NCI-H526 (cell line): ENCODE measurements around the gene VILL.
A peak's percentile ranks its signal among the peaks of the same experiment; 100 is the strongest.

Experiments used
- DNase-seq, 2 experiments: peaks; one replicate each; lab custom pipeline; 2025; lab: John Stamatoyannopoulos, UW

The VILL gene

GRCh38 chr3:38000965-38001455 is 10.4 kb downstream of the VILL start:
- DNase-seq: no peak

DNA sequence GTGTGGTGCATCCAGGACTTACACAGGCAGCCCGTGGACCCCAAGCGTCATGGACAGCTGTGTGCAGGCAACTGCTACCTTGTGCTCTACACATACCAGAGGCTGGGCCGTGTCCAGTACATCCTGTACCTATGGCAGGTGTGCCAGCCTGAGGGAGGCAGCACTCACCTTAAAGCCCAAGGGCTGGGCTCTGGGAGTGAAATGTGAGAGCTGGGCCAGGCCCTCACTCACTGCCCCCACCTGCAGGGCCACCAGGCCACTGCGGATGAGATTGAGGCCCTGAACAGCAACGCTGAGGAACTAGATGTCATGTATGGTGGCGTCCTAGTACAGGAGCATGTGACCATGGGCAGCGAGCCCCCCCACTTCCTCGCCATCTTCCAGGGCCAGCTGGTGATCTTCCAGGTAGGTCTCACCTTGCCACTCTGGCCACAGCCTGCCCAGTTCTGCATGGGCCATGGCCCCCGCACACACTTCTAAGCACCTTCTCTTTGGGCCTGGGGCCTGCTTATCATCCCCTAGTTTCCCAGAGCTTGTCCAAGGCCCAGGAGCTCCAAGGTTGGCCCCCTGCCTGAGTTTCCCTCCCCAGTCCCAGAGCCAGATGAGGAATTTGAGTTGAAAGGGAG is 11.0 kb downstream of the VILL start:
- DNase-seq: peak in 1 of 2 experiments; percentile 51

GRCh38 chr3:38002291-38002876 is 11.8 kb downstream of the VILL start:
- no peak for DNase-seq

DNA sequence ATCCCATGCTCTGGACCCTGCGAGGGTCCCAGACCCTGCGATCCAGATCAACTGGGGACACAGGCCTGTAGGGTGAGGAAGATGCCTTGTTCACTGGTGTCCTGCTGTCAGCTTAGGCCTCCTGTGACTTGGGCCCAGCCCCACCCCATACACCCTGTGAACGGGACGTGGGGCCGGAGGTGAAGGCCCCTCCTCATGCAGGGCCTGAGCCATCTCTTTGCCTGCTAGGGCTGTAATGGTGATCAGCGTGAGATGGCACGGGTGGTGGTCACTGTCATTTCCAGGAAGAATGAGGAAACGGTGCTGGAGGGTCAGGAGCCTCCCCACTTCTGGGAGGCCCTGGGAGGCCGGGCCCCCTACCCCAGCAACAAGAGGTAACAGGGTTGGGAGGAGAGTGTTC is 12.4 kb downstream of the VILL start:
- no peak for DNase-seq

DNA sequence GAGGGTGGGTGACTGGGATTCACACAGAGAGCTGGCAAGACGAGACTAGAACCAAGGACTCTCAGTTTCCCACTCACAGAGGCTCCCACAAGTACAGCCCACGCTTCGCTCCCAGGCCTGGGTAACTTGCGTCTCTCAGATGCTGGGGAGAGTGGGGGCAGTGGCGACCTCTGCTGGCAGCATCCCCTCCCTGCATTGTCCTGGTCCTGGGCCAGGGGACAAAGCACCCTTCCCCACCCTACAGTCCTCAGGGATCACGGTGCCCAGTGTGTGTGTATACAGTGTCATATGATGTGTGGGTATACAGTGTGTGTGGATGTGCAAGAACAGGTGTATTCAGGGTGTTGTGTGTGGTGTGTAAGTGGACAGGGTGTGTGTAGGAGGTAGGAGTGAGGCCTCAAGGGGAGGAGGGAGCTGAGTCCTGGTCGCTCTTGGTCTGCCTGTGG is 12.8 kb downstream of the VILL start:
- DNase-seq: peak in 1 of 2 experiments; percentile 55

DNA sequence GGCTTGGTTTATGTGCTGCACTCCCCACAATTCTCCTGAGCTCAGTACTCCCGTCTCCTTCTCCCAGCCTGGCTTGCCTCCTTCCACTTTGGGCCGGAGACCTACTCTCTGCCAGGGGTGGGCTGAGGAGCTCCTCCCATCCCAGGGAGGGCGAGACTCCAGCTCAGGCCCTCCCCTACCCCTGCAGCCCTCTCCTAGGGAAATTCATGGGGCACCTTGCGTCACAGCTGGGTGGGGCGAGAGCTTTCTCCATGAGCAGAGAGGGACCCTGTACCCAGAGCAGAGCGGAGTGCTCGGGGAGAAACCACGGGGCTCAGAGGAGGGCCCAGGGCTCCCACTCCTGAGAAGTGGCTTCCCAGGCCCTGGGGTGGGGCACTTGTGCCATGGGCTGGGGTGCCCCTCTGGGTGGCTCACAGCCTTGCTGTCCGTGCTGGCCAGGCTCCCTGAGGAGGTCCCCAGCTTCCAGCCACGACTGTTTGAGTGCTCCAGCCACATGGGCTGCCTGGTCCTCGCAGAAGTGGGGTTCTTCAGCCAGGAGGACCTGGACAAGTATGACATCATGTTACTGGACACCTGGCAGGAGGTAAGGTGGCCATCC is 13.3 kb downstream of the VILL start:
- peak in 1 of 2 experiments; percentile 31 for DNase-seq

- DNase-seq: peak; percentile 65 to 84
These were observed 14.0 kb downstream of the VILL start for GRCh38 chr3:38004415-38005075.

DNA sequence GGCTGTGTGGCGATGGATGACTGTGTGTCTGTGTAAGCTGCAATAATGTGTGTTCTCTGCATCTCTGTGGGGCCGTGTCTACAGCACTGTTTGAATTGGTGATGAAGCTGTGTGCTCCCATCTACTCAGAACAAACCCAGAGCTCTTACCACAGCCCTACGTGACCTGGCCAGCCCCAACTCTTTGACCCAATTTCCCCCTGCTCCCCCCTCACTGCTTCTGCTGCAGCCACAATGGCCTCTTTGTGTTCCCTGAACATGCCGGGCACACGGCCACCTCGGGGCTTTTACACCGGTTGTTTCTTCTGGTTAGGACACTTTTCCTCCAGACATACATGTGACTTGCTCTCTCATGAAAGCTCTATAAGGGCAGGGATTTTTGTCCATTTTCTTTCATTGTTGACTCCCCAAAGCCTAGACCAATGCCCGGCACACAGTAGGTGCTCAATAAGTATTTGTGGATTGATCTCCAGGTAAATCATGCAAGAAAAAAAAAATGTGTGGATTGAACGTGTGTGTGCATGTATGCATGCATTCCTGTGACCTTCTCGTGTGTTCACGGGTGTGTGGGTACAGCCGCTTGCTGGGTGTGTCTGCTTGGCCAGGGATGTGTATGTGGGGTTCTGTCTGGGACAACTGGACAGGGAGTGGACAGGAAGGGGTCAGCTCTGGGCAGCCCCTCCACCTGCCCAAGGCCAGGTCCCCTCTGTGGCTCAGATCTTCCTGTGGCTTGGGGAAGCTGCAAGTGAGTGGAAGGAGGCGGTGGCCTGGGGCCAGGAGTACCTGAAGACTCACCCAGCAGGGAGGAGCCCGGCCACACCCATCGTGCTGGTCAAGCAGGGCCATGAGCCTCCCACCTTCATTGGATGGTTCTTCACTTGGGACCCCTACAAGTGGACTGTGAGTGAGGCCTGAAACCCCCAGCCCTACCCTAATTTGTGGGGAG is 14.8 kb downstream of the VILL start:
- DNase-seq: peak in 1 of 2 experiments; percentile 46

DNA sequence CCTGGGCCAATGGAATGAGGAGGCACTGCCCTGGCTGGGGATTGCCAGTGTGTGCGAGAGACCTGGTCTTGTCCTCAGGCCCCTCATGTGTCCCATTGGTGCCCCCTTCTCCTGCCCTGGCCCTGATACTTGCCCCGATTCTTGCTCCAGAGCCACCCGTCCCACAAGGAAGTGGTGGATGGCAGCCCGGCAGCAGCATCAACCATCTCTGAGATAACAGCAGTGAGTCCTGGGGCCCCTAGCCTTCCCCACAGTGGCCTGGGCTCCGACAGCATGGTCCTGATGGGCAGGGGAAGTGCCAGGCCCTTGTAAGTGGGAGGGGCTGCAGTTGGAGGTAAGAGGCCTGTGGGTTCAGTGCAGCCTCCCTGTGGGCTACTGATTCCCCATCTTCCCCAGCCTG is 15.4 kb downstream of the VILL start:
- no peak for DNase-seq

- DNase-seq: no peak
These were observed 15.9 kb downstream of the VILL start for GRCh38 chr3:38006445-38006995.

DNA sequence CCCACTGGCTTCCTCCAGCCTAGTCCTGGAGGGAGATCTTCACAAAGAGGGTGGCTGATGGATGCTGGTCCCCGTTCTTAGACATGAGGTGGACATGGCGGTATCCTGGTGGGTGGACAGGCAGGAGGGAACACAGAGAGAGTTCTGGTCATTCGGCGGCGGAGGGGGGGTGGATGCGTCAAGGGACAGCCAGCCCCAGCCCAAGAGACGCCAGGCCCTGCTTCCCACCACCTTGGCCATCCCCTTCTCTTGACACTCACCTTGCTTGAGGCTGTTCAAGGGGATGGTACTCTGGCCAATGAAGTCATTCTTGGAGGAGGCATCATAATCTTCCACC is 17.1 kb downstream of the VILL start:
- DNase-seq: no peak

GRCh38 chr3:38008191-38008701 is 17.7 kb downstream of the VILL start:
- DNase-seq: no peak

DNA sequence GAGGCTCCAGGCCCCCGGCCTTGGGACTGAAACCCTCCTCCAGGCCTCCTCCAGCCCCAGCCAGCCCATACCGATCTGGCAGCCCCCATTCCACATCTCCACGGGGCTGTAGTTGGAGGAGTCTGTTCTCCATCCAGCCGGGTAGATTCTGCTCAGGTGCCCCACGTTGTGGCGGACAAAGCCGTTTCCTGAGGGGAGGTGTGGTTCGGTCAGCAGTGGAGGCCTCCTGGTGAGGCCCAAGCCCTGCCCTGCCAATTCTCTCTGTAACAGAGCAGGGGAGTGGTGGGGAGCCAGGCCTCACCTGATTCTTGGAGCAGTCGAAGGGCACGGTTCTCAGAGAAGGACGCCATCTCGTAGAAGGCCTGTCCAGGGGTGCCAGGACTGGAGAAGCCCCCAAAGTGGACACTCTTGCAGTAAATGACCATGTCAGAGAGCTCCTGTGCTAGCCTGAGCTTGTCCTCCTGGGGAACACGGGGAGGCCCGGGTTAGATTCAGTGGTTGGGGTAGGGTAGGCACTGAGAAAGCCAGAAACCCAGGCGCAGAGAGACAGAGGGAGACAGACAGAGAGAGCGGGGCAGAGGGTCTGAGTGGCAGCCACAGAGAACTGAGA is 18.5 kb downstream of the VILL start:
- no peak for DNase-seq

GRCh38 chr3:38009807-38010591 is 19.4 kb downstream of the VILL start:
- DNase-seq: no peak

GRCh38 chr3:38011111-38011510 is 20.5 kb downstream of the VILL start:
- DNase-seq: no peak

DNA sequence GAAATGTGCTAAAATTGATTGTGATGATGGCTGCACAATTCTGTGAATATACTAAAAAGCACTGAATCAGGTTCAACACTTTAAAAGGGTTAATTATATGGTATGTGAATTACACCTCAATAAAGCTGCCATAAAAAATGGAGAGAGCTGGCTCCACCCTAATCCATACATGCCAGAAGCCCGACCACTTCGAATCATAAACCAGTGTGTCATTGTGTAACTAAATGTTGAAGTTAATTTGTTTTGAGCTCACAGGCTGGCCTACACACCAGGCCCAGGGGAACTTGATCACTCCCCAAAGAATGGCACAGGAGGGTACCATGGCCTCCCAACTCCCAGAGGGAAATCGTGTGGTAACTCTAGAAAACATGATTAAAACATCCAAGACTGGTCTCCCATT is 24.9 kb downstream of the VILL start:
- no peak for DNase-seq

DNA sequence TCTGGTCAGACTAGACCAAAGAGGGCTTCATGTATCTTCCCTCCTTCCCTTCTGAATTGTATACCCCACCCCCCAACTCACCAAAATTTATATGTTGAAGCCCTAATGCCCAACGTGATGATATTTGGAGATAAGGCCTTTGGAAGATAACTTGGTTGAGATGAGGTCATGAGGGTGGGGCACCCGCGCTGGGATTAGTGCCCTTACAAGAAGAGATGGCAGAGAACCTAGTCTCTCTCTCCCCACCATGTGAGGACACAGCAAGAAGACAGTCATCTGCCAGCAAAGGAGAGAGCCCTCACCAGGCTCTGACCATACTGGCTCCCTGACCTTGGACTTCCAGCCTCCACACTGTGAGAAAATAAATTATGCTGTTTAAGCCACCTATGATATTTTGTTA is 25.4 kb downstream of the VILL start:
- no peak for DNase-seq

DNA sequence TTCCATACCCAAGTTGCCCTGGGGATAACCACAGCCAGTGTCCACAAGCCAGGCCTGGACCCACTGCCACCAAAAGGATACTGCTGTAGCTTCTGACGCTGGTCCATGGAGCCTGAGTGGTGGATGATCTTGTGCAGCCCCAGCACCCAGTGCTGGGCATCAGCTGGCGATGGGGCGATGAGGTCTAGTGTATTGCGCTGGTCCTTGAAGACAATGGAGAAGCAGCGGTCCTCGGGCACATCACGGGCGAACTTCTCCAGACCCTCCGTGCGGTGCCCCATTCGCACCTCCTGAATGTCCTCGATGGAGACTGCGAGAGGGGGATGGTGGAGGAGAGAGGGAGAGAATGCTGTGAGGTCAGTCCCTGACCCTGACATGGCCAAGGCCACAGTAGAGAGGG is 25.8 kb downstream of the VILL start:
- DNase-seq: no peak

- no peak for DNase-seq
These were observed 26.4 kb downstream of the VILL start for GRCh38 chr3:38016847-38017444.
